HT1080 (cell line): ENCODE measurements around the gene AKR7A3. TPM values are rescaled to one million over a fixed set of nuclear protein-coding genes. Genes with fewer than 3 reads are reported as not detected.
"Not testable (repeated sequence)": the region's sequence is repeated elsewhere in the genome, so short reads cannot be mapped to it uniquely, and the experiment has no call there.

ENCODE experiments used
- DNase-seq: peaks from one replicate; pipeline ENCODE4 v3.0.0-alpha.2; 2015; ENCODE audit warnings: low read depth
- total RNA-seq: library from RNA; depleted of rRNA; stranded (reverse); fragments of >200 nt; shearing (Covaris generic); gene quantifications from 2 replicates; pipeline ENCODE4 v1.2.3, GENCODE V29; 2014

AKR7A3 gene
- total RNA-seq, 1 experiment from 2014 or later, result 0.23 TPM

- DNase-seq, result no peak
These were observed 11.6 kb upstream of the AKR7A3 start for GRCh38 chr1:19300211-19300610.

GRCh38 chr1:19294638-19295037 lies 6.1 kb upstream of the AKR7A3 start:
- no peak for DNase-seq

- no peak for DNase-seq
These were observed 674 bp upstream of the AKR7A3 start for GRCh38 chr1:19289244-19289643.

- DNase-seq, result no peak
These were observed 959 bp downstream of the AKR7A3 start for GRCh38 chr1:19287436-19288185.

GRCh38 chr1:19285807-19286206 lies 2.8 kb downstream of the AKR7A3 start:
- DNase-seq, result not testable (repeated sequence)

GRCh38 chr1:19285366-19285765 lies 3.2 kb downstream of the AKR7A3 start:
- not testable (repeated sequence) for DNase-seq

GRCh38 chr1:19284881-19285280 lies 3.7 kb downstream of the AKR7A3 start:
- no peak for DNase-seq

- no peak for DNase-seq
These were observed 4.7 kb downstream of the AKR7A3 start for GRCh38 chr1:19283891-19284290.

- DNase-seq, result no peak
These were observed 13.9 kb downstream of the AKR7A3 start for GRCh38 chr1:19274636-19275035.

- not testable (repeated sequence) for DNase-seq
These were observed 14.6 kb downstream of the AKR7A3 start for GRCh38 chr1:19273844-19274531.

- no peak for DNase-seq
These were observed 15.3 kb downstream of the AKR7A3 start for GRCh38 chr1:19273106-19273843.

GRCh38 chr1:19272064-19272463 lies 16.5 kb downstream of the AKR7A3 start:
- no peak for DNase-seq

GRCh38 chr1:19270343-19270730 lies 18.2 kb downstream of the AKR7A3 start:
- not testable (repeated sequence) for DNase-seq

- DNase-seq, result not testable (repeated sequence)
These were observed 18.9 kb downstream of the AKR7A3 start for GRCh38 chr1:19269427-19270342.

- DNase-seq, result no peak
These were observed 20.1 kb downstream of the AKR7A3 start for GRCh38 chr1:19268445-19268844.

- no peak for DNase-seq
These were observed 25.8 kb downstream of the AKR7A3 start for GRCh38 chr1:19262744-19263143.

- no peak for DNase-seq
These were observed 26.5 kb downstream of the AKR7A3 start for GRCh38 chr1:19262047-19262446.

GRCh38 chr1:19260211-19261138 lies 28.1 kb downstream of the AKR7A3 start:
- DNase-seq, result peak; percentile 37

GRCh38 chr1:19258353-19258752 lies 30.2 kb downstream of the AKR7A3 start:
- no peak for DNase-seq
